Endothelial cell of umbilical vein (primary cell): ENCODE results near the gene HSPA1B. TPM values are rescaled to one million over a fixed set of nuclear protein-coding genes. Genes with fewer than 3 reads are reported as not detected.

Experiments used
- BruUV-seq: library from RNA; stranded (reverse); fragments of 400-500 nt; replicated peaks from 2 replicates; lab custom pipeline; 2021; lab: Mats Ljungman, UMichigan
- CTCF ChIA-PET: fragments of 300-600, 350-600 bp; sonication (Branson Sonifier 250); formaldehyde crosslinking; loops from one replicate; lab custom pipeline; 2021; ENCODE audit warnings: antibody characterized with exemption, inconsistent platforms; lab: Charles Lee
- POLR2A ChIA-PET: fragments of 300-600, 350-600 bp; sonication (Branson Sonifier 250); formaldehyde crosslinking; loops from one replicate; lab custom pipeline; 2021; ENCODE audit warnings: antibody characterized with exemption, inconsistent platforms; lab: Charles Lee
- DNase-seq: peaks from one replicate; pipeline ENCODE4 v3.0.0-alpha.2; 2011; ENCODE audit warnings: low read depth, low spot score
- FAIRE-seq: peaks from 2 replicates; lab custom pipeline; 2011; peaks lifted over from hg19 to GRCh38; lab: Jason Lieb, UNC
- H2AFZ ChIP-seq: 2 replicates; pipeline ENCODE4 v1.6.0; 2012; ENCODE audit warnings: low read depth, low read length, control low read depth, inconsistent platforms
- H3K27ac ChIP-seq: 2 replicates; pipeline ENCODE4 v1.5.1; 2011; ENCODE audit warnings: low read depth, mild to moderate bottlenecking, control low read depth, low read length, moderate library complexity; ENCODE audit not compliant: insufficient read depth
- H3K27me3 ChIP-seq, 2 experiments: 2 replicates each; pipeline versions ENCODE4 v1.6.0 to v1.6.1; 2011; ENCODE audit warnings: low read length in 2 of 2, mixed read lengths in 1 of 2; ENCODE audit not compliant: control insufficient read depth in 2 of 2, insufficient read depth in 2 of 2
- H3K36me3 ChIP-seq, 2 experiments: 2 replicates in 1 of 2; 3 replicates in 1 of 2; pipeline ENCODE4 v1.5.1; 2011; ENCODE audit warnings: low read length in 2 of 2, mild to moderate bottlenecking in 1 of 2, moderate library complexity in 1 of 2; ENCODE audit not compliant: control insufficient read depth in 2 of 2, insufficient read depth in 2 of 2; ENCODE audit errors: extremely low read depth in 1 of 2
- H3K4me1 ChIP-seq: 3 replicates; pipeline ENCODE4 v1.5.1; 2011; ENCODE audit warnings: mild to moderate bottlenecking, low read length; ENCODE audit not compliant: control insufficient read depth, insufficient read depth; ENCODE audit errors: extremely low read depth
- H3K4me2 ChIP-seq: 2 replicates; pipeline ENCODE4 v1.6.1; 2011; ENCODE audit warnings: low read length, control low read depth, mixed read lengths; ENCODE audit not compliant: insufficient read depth
- H3K4me3 ChIP-seq, 3 experiments: fragments of 200-600 bp in 1 of 3; sonication (generic), shearing (Covaris generic) in 1 of 3; replicated peaks in 1 of 3; 2 replicates each; pipeline ENCODE4 v1.5.1; 2011 to 2016; ENCODE audit warnings: control low read depth in 3 of 3, low read length in 3 of 3, mild to moderate bottlenecking in 2 of 3, inconsistent platforms in 1 of 3, low read depth in 1 of 3, moderate library complexity in 1 of 3; ENCODE audit not compliant: insufficient read depth in 1 of 3
- H3K79me2 ChIP-seq: 2 replicates; pipeline ENCODE4 v1.6.0; 2012; ENCODE audit warnings: low read length, inconsistent platforms; ENCODE audit not compliant: control insufficient read depth, insufficient read depth
- H3K9ac ChIP-seq: replicated peaks from 2 replicates; pipeline ENCODE3; 2011; ENCODE audit warnings: low read length, control low read depth; ENCODE audit not compliant: insufficient read depth; ENCODE audit errors: extremely low read depth
- H3K9me1 ChIP-seq: replicated peaks from 3 replicates; pipeline ENCODE4 v1.6.0; 2011; ENCODE audit warnings: mild to moderate bottlenecking, low read length; ENCODE audit not compliant: control insufficient read depth, insufficient read depth; ENCODE audit errors: extremely low read depth
- H3K9me3 ChIP-seq: replicated peaks from 2 replicates; pipeline ENCODE4 v1.5.1; 2012; ENCODE audit warnings: low read length, inconsistent platforms; ENCODE audit not compliant: control insufficient read depth, insufficient read depth
- H4K20me1 ChIP-seq: replicated peaks from 2 replicates; pipeline ENCODE3; 2011; ENCODE audit warnings: mild to moderate bottlenecking, low read length; ENCODE audit not compliant: control insufficient read depth, insufficient read depth; ENCODE audit errors: extremely low read depth
- EZH2 ChIP-seq: IDR thresholded peaks from 2 replicates; pipeline ENCODE4 v1.6.1; 2012; ENCODE audit warnings: borderline replicate concordance, low read depth, mild to moderate bottlenecking, moderate library complexity, low read length, inconsistent platforms; ENCODE audit not compliant: severe bottlenecking
- FOS ChIP-seq: IDR thresholded peaks from 2 replicates; pipeline ENCODE4 v1.6.1; 2011; ENCODE audit warnings: mild to moderate bottlenecking, low read length, moderate library complexity, borderline replicate concordance; ENCODE audit not compliant: insufficient read depth
- GATA2 ChIP-seq: IDR thresholded peaks from 2 replicates; pipeline ENCODE4 v1.7.0; 2011; ENCODE audit warnings: low read depth, mild to moderate bottlenecking, moderate library complexity, mixed read lengths, low read length; ENCODE audit not compliant: insufficient read length, insufficient read depth
- JUN ChIP-seq: IDR thresholded peaks from 2 replicates; pipeline ENCODE4 v1.6.1; 2011; ENCODE audit warnings: borderline replicate concordance, low read depth; ENCODE audit not compliant: insufficient read length, insufficient read depth
- MYC ChIP-seq: IDR thresholded peaks from one replicate; pipeline ENCODE4 v1.6.1; 2011; ENCODE audit warnings: mild to moderate bottlenecking, low read depth, low read length
- POLR2A ChIP-seq: IDR thresholded peaks from 2 replicates; pipeline ENCODE4 v1.6.1; 2012; ENCODE audit warnings: low read depth, mild to moderate bottlenecking, control low read depth, low read length
- POLR2AphosphoS5 ChIP-seq: IDR thresholded peaks from 2 replicates; pipeline ENCODE4 v1.6.1; 2012; ENCODE audit warnings: low read depth, mild to moderate bottlenecking, control low read depth, low read length, moderate library complexity; ENCODE audit not compliant: insufficient read depth
- dilution Hi-C: fragments of 300-500 bp; cut with MboI; formaldehyde crosslinking; loops from one replicate; pipeline ENCODE4 v1.15.0; 2019; ENCODE audit warnings: low sequenced_read_pairs; ENCODE audit not compliant: extremely low pct_ligation_motif_present
- intact Hi-C: fragments of 100-400 bp; cut with micrococcal nuclease; formaldehyde crosslinking; loops from one replicate; pipeline ENCODE4 v1.10.0; 2022
- polyA plus RNA-seq, 4 experiments: library from polyadenylated mRNA; depleted of rRNA in 3 of 4; stranded (reverse) in 3 of 4; unstranded in 1 of 4; fragments of >200 nt; gene quantifications; 2 replicates each; pipeline versions ENCODE4 v1.2.1 to v1.2.3, GENCODE V29; 2011 to 2012; ENCODE audit warnings: missing spikeins in 1 of 4
- total RNA-seq: library from RNA; stranded (reverse); gene quantifications from 2 replicates; pipeline ENCODE4 v1.2.3, GENCODE V29; 2021
- TF ChIP-seq, protein P1 (sequence below), 2 donors: IDR thresholded peaks; 1 replicate in 1 of 2; 2 replicates in 1 of 2; pipeline ENCODE4 v1.5.1; 2011; ENCODE audit warnings: low read length in 2 of 2, mild to moderate bottlenecking in 2 of 2, moderate library complexity in 2 of 2, control low read depth in 1 of 2, inconsistent platforms in 1 of 2, low read depth in 1 of 2; ENCODE audit not compliant: insufficient read depth in 1 of 2; ENCODE audit errors: extremely low read depth in 1 of 2
- TF ChIP-seq, protein P2 (sequence below): IDR thresholded peaks from 2 replicates; pipeline ENCODE4 v1.6.1; 2011; ENCODE audit not compliant: insufficient read depth, insufficient read length

Gene HSPA1B
- total and polyA plus RNA-seq, 2 donors (not counting 3 experiments of a cell fraction or from before 2014, with no cell fraction given): 27.1 to 54.0 TPM

DNA sequence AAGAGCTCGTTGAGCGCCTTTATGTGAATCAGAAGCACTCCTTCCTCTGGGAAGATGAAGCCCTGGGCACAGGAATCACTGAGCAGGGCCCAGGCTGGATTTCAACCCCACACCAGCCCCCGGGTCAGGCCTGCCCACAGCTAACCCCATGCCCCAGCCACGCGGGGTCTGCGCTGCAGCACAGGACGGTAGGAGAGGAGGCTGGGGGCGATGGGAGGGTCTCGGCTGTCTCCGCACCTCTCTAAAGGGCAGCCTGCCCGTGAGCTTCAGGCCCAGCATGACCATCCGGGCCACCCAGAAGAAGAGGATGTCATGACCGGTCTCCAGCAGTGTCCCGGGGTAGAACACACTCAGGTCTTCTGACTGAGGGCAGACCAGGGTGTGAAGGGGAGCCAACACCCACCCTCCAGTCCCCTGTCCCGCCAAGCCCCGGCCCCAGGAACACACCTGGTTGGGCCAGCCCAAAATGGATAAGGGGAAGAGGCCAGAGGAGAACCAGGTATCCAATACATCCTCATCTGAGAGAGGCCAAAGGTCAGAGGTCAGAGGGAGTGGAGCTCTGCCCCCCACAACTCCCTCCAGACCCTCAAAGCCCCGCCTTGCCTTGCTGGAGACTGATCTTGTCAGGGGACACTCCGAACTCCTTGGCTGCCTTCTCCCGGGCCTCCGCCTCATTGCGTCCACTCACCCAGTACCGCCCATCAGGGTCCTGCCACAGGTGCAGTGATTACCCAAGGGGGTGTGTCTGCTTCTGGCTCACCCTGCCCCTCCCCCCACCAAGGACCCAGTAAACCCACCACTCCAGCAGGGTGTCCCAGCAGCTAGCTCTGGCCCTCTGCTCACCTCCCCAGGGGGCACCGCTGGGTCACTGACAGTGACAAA, 46.1 kb upstream of the HSPA1B start:
- H3K36me3 ChIP-seq: peaks cover 8 to 46% of the 10 kb centered on the region in 2 experiments
- H3K9ac ChIP-seq: no peak overlapping the region
- intact Hi-C loops: no loop called here
- H3K9me1 ChIP-seq: no peaks in the 10 kb centered on the region
- TF ChIP-seq JUN: no peak
- no peak for TF ChIP-seq EZH2
- no peak for TF ChIP-seq GATA2
- TF ChIP-seq, protein P1, sequence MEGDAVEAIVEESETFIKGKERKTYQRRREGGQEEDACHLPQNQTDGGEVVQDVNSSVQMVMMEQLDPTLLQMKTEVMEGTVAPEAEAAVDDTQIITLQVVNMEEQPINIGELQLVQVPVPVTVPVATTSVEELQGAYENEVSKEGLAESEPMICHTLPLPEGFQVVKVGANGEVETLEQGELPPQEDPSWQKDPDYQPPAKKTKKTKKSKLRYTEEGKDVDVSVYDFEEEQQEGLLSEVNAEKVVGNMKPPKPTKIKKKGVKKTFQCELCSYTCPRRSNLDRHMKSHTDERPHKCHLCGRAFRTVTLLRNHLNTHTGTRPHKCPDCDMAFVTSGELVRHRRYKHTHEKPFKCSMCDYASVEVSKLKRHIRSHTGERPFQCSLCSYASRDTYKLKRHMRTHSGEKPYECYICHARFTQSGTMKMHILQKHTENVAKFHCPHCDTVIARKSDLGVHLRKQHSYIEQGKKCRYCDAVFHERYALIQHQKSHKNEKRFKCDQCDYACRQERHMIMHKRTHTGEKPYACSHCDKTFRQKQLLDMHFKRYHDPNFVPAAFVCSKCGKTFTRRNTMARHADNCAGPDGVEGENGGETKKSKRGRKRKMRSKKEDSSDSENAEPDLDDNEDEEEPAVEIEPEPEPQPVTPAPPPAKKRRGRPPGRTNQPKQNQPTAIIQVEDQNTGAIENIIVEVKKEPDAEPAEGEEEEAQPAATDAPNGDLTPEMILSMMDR (IDR thresholded peaks at IDR 0.05; ENCODE audit: extremely low read depth in 1 of 2, insufficient read depth in 1 of 2, low read depth in 1 of 2, low read length in 2 of 2): no peak
- TF ChIP-seq, protein P2, sequence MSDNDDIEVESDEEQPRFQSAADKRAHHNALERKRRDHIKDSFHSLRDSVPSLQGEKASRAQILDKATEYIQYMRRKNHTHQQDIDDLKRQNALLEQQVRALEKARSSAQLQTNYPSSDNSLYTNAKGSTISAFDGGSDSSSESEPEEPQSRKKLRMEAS: no peak
- TF ChIP-seq MYC: no peak
- TF ChIP-seq POLR2A: no peak
- TF ChIP-seq FOS: no peak
- no peak for TF ChIP-seq POLR2AphosphoS5
- dilution Hi-C loops: no loop called here
- DNase-seq: no peak
- no peak overlapping the region for H3K27ac ChIP-seq
- no TSS peak for BruUV-seq
- peaks cover 4% of the 10 kb centered on the region for H3K4me1 ChIP-seq
- no peaks in the 10 kb centered on the region for H4K20me1 ChIP-seq
- H3K79me2 ChIP-seq: no peaks in the 10 kb centered on the region
- H3K27me3 ChIP-seq: no peaks in the 10 kb centered on the region
- no peak overlapping the region for H3K4me2 ChIP-seq
- ChIA-PET POLR2A (no interaction called here), CTCF (no interaction called here)
- no peaks in the 10 kb centered on the region for H3K9me3 ChIP-seq
- no peak overlapping the region for H2AFZ ChIP-seq
- FAIRE-seq: no peak
- H3K4me3 ChIP-seq: no peak overlapping the region
